ENCODE data around the gene GUCY1A2. TPM values are rescaled to one million over a fixed set of nuclear protein-coding genes. Genes with fewer than 3 reads are reported as not detected.

The GUCY1A2 gene
- total RNA-seq, 2 experiments from 2014 or later, result not detected

- Mint-ChIP-seq H3K27me3 (no peaks in the 10 kb centered on the region), H3K36me3 (ENCODE audit: low read depth) (no peaks in the 10 kb centered on the region), H3K4me3 (no peak overlapping the region), H3K9me3 (peaks cover 2% of the 10 kb centered on the region), H3K4me1 (ENCODE audit: low read depth) (no peaks in the 10 kb centered on the region), H3K27ac (no peak overlapping the region)
- Histone ChIP-seq H3K27me3 (ENCODE audit: control insufficient read depth in 1 of 2, insufficient read depth in 2 of 2, low read length in 2 of 2) (no peaks in the 10 kb centered on the region), H3K4me3 (ENCODE audit: low read length) (no peak overlapping the region), H3K36me3 (ENCODE audit: insufficient read depth, low read length) (no peaks in the 10 kb centered on the region), H3K4me1 (ENCODE audit: insufficient read depth, low read length) (no peaks in the 10 kb centered on the region), H3K27ac (ENCODE audit: low read depth in 1 of 2, low read length in 2 of 2) (no peak overlapping the region), H3K9me3 (ENCODE audit: control insufficient read depth in 1 of 2, insufficient read depth in 1 of 2, low read length in 2 of 2) (no peaks in the 10 kb centered on the region)
- ChIA-PET POLR2A (no interaction called here), CTCF (no interaction called here)
- DNase-seq, result no peak
- TF ChIP-seq CTCF (IDR thresholded peaks at IDR 0.05), result no peak
- intact Hi-C loops (cut with DNase I, micrococcal nuclease), result no loop called here
- no peak for ATAC-seq (ENCODE audit: poor library complexity)
Measured at GRCh38 chr11:106691807-106692365, 326.4 kb downstream of the GUCY1A2 start.

- no peak for ATAC-seq (ENCODE audit: poor library complexity)
- peaks cover 2% of the 10 kb centered on the region for H3K9me3 Mint-ChIP-seq
- ChIA-PET CTCF (no interaction called here), POLR2A (no interaction called here)
- TF ChIP-seq CTCF (IDR thresholded peaks at IDR 0.05), result no peak
- intact Hi-C loops (cut with DNase I, micrococcal nuclease), result no loop called here
- no peak overlapping the region for H3K4me3 Mint-ChIP-seq
- Histone ChIP-seq H3K9me3 (ENCODE audit: control insufficient read depth in 1 of 2, insufficient read depth in 1 of 2, low read length in 2 of 2) (no peaks in the 10 kb centered on the region), H3K27me3 (ENCODE audit: control insufficient read depth in 1 of 2, insufficient read depth in 2 of 2, low read length in 2 of 2) (no peaks in the 10 kb centered on the region), H3K4me1 (ENCODE audit: insufficient read depth, low read length) (no peaks in the 10 kb centered on the region), H3K36me3 (ENCODE audit: insufficient read depth, low read length) (no peaks in the 10 kb centered on the region), H3K27ac (ENCODE audit: low read depth in 1 of 2, low read length in 2 of 2) (no peak overlapping the region), H3K4me3 (ENCODE audit: low read length) (no peak overlapping the region)
- no peaks in the 10 kb centered on the region for H3K27me3 Mint-ChIP-seq
- no peaks in the 10 kb centered on the region for H3K36me3 Mint-ChIP-seq (ENCODE audit: low read depth)
- H3K27ac Mint-ChIP-seq, result no peak overlapping the region
- H3K4me1 Mint-ChIP-seq (ENCODE audit: low read depth), result no peaks in the 10 kb centered on the region
- no peak for DNase-seq
Measured at GRCh38 chr11:106690923-106691322, 327.4 kb downstream of the GUCY1A2 start.

- H3K4me3 Mint-ChIP-seq, result no peak overlapping the region
- intact Hi-C loops (cut with DNase I, micrococcal nuclease), result no loop called here
Measured at GRCh38 chr11:106684944-106685343, 333.3 kb downstream of the GUCY1A2 start.

More at GRCh38 chr11:106684944-106685343, 333.3 kb downstream of the GUCY1A2 start:
- Mint-ChIP-seq H3K27ac (no peak overlapping the region), H3K4me1 (ENCODE audit: low read depth) (no peaks in the 10 kb centered on the region), H3K27me3 (no peaks in the 10 kb centered on the region), H3K36me3 (ENCODE audit: low read depth) (no peaks in the 10 kb centered on the region), H3K9me3 (peaks cover 2% of the 10 kb centered on the region)
- H3K27ac ChIP-seq (ENCODE audit: low read depth in 1 of 2, low read length in 2 of 2), result no peak overlapping the region
- POLR2A ChIA-PET, result no interaction called here
- no peaks in the 10 kb centered on the region for H3K4me1 ChIP-seq (ENCODE audit: insufficient read depth, low read length)
- no peak for TF ChIP-seq CTCF (IDR thresholded peaks at IDR 0.05)
- no peak for DNase-seq
- CTCF ChIA-PET, result no interaction called here
- no peak for ATAC-seq (ENCODE audit: poor library complexity)
- no peaks in the 10 kb centered on the region for H3K9me3 ChIP-seq (ENCODE audit: control insufficient read depth in 1 of 2, insufficient read depth in 1 of 2, low read length in 2 of 2)
- H3K4me3 ChIP-seq (ENCODE audit: low read length), result no peak overlapping the region
- no peaks in the 10 kb centered on the region for H3K27me3 ChIP-seq (ENCODE audit: control insufficient read depth in 1 of 2, insufficient read depth in 2 of 2, low read length in 2 of 2)
- H3K36me3 ChIP-seq (ENCODE audit: insufficient read depth, low read length), result no peaks in the 10 kb centered on the region
